Epithelial cell of esophagus (primary cell): ENCODE data around the gene SFMBT2.

ENCODE experiments used
- DNase-seq: peaks from one replicate; pipeline ENCODE4 v3.0.0; 2010; ENCODE audit warnings: low read depth
- H3K4me3 ChIP-seq: 2 replicates; pipeline ENCODE4 v1.5.1; 2011; ENCODE audit warnings: mild to moderate bottlenecking, low read length, control low read depth
- TF ChIP-seq, protein P1 (sequence below): IDR thresholded peaks from 2 replicates; pipeline ENCODE4 v1.5.1; 2011; ENCODE audit warnings: low read depth, mild to moderate bottlenecking, low read length, control low read depth, inconsistent platforms; ENCODE audit not compliant: insufficient read depth; ENCODE audit errors: missing control alignments

Gene SFMBT2

DNA sequence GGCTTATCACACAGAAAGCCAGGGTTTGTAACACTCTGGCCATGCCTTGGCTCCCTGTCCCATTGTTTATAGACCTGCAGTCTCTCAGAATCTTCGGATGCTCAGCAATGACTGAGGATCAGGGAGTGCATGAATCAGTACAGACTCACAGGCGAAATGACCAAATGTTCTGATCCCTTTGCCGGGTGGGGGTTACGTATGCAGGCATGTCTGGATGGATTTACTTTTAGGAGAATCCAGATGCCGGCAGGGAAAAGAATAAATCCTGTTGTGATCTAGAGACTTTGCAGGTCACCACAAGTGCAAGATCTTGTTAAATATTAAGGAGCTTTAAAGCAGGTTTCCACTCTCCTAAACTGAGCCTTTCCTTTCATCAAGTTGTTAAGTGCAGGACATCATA is 149.5 kb downstream of the SFMBT2 start:
- H3K4me3 ChIP-seq = no peak overlapping the region
- TF ChIP-seq, protein P1, sequence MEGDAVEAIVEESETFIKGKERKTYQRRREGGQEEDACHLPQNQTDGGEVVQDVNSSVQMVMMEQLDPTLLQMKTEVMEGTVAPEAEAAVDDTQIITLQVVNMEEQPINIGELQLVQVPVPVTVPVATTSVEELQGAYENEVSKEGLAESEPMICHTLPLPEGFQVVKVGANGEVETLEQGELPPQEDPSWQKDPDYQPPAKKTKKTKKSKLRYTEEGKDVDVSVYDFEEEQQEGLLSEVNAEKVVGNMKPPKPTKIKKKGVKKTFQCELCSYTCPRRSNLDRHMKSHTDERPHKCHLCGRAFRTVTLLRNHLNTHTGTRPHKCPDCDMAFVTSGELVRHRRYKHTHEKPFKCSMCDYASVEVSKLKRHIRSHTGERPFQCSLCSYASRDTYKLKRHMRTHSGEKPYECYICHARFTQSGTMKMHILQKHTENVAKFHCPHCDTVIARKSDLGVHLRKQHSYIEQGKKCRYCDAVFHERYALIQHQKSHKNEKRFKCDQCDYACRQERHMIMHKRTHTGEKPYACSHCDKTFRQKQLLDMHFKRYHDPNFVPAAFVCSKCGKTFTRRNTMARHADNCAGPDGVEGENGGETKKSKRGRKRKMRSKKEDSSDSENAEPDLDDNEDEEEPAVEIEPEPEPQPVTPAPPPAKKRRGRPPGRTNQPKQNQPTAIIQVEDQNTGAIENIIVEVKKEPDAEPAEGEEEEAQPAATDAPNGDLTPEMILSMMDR = no peak
- DNase-seq = peak; percentile 26

DNA sequence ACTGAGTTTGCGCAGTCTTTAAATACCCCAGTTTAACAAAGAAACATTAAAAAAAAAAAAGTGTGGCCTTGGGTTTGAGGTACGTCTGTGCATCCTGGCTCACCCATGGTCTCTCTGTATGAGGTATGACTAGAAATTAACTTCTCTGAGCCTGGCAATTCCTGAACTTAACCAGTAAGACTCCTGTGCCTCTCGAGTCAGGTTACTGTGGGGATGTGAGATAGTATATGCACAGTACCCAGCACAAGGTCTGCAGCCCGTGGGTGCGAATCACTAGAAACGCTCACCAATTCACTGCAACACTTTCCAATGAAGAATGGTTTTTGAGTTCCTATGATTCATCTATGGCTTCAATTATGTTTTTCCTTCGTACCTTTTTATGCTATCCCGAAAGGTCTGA is 149.9 kb downstream of the SFMBT2 start:
- no peak overlapping the region for H3K4me3 ChIP-seq
- DNase-seq = no peak
- TF ChIP-seq, protein P1 = no peak

DNA sequence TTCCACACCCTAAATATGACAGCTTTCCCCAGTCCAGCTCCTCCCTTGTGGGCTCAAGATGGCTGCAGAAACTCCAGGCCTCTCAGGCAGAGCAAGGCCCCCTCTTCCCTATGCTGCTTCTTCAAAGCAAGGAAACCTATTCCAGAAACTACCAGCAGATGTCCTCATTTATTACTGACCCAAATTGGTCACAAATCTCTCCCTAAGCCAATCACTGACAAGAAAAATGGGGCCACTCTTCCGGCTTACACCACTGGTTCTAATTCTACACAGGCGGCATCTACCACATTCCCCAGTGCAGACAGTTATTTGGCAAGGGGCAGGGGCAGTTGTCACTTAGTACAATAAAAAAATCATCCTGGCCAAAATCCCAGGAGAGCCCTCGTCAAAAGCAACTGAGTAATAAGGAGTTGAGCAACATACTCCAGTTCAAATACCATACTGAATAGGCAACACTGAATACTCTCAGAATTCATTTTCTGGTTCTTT is 150.4 kb downstream of the SFMBT2 start:
- H3K4me3 ChIP-seq = no peak overlapping the region
- TF ChIP-seq, protein P1 = peak; percentile 43
- DNase-seq = peak; percentile 54

DNA sequence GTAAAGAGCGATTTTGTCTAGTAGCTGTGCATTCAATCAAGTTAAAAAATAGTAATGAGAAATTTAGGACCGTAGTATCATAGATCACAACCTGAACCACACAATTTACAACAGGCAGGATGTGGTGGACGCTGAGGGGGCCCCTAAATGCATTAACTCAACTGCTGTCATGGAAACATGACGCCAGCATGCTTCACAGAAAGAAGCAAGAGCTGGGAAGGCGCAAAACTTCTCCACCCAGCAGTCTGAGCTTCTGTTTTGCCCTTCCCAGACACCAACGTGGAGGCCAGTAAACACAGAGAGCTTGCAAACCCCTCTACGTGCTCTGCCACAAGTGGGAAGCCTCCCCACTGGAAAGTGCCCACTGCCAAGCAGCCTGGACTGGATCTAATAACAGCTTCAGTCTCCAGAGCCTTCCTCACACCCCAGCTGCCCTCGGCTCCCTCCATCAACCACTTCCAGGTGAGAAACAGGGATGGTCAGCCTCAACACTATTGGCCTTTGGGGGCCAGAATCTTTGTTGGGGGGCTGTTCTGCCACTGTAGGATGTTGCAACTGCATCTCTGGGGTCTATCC is 151.8 kb downstream of the SFMBT2 start:
- TF ChIP-seq, protein P1 = no peak
- DNase-seq = no peak
- H3K4me3 ChIP-seq = no peak overlapping the region

DNA sequence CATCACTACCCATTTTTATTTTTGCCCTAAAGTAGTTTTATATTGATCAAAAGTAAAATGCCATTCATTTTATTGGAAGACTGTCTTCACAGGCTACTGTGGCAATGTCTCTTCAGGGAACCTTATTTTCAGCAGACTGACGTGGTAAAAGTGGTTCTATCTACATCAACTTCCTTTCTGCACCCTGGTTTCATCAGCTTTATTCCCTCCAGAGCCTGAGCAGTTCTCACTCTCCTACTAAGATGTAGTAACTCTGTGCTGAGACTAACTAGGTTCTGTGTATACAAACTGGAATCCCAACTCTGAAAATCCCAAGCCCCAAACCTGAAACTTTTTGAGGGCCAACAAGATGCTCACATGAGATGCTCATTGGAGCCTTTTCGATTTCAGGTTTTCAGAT is 155.3 kb downstream of the SFMBT2 start:
- no peak for DNase-seq
- no peak overlapping the region for H3K4me3 ChIP-seq
- TF ChIP-seq, protein P1 = no peak

DNA sequence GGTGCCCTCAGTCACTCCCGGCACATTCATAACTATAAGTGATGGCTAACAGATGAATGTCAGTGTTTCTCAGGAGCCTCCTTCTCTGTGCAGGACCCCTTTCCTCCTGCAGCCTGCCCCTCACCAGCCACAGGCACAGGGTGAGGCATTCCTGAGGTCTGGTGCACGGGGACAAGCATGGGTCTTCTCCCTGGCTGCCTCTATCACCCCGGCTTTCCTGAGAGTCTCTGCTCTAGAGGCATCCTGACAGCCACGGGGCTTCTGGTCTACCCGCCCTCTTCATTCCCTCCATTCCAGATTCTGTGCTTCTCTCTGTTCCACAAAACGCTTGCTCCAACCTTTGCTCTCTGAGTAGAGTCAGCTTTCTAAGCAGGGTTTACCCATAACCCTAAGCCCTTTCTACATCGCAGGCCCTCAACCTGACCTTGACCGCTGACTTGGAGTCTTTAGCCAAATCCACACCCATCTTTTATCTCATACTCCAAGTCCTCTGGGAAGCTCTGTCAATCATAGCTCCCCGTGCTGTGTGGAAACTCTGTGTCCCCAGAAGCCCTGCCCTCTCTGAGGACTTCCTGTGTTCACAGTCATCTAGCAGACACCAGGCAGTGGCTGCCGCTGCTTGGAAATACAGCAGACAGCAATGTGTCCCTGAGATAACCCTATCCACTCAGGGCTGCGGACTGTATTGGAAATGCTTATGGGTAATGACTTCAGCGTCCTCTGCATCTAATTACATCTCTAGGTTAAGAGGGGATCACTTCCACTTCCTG is 159.0 kb downstream of the SFMBT2 start:
- DNase-seq = no peak
- TF ChIP-seq, protein P1 = no peak

DNA sequence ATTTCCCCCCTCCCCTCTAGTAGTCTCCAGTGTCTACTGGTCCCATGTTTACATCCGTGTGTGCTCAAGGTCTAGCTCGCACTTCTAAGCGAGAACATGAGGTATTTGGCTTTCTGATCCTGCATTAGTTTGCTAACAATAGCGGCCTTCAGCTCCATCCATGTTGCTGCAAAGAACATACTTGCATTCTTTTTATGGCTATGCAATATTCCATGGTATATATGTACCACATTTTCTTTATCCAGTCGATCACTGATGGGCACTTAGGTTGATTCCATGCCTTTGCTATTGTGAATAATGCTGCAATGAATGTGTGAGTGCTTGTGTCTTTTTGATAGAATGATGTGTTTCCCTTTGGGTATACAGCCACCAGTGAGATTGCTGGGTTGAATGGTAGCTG is 160.6 kb downstream of the SFMBT2 start:
- TF ChIP-seq, protein P1 = no peak
- no peak overlapping the region for H3K4me3 ChIP-seq
- no peak for DNase-seq

More for the DNA sequence above, 159.0 kb downstream of the SFMBT2 start:
- H3K4me3 ChIP-seq = no peak overlapping the region
